ENCODE measurements around the gene SH3RF2.

DNA sequence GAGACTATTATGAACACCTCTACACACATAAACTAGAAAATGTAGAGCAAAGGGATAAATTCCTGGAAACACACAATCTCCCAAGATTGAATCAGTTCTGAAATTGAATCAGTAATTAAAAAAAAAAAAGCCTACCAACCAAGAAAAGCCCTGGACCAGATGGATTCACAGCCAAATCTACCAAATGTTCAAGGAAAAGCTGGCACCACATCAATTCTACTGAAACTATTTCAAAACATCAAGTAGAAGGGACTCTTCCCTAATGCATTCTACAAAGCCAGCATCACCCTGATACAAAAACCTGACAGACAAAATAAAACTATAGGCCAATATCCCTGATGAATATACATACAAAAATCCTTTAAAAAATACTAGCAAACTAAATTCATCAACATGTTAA, 38.2 kb upstream of the SH3RF2 start:
- TF ChIP-seq, protein P1, sequence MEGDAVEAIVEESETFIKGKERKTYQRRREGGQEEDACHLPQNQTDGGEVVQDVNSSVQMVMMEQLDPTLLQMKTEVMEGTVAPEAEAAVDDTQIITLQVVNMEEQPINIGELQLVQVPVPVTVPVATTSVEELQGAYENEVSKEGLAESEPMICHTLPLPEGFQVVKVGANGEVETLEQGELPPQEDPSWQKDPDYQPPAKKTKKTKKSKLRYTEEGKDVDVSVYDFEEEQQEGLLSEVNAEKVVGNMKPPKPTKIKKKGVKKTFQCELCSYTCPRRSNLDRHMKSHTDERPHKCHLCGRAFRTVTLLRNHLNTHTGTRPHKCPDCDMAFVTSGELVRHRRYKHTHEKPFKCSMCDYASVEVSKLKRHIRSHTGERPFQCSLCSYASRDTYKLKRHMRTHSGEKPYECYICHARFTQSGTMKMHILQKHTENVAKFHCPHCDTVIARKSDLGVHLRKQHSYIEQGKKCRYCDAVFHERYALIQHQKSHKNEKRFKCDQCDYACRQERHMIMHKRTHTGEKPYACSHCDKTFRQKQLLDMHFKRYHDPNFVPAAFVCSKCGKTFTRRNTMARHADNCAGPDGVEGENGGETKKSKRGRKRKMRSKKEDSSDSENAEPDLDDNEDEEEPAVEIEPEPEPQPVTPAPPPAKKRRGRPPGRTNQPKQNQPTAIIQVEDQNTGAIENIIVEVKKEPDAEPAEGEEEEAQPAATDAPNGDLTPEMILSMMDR (IDR thresholded peaks at IDR 0.05 in 8 of 11, conservative IDR thresholded peaks at IDR 0.05 in 3 of 11): no peak
- no peak for TF ChIP-seq POLR2AphosphoS5 (IDR thresholded peaks at IDR 0.05)
